Endodermal cell (in vitro differentiated cells): ENCODE data around the gene STK4. TPM values are rescaled to one million over a fixed set of nuclear protein-coding genes. Genes with fewer than 3 reads are reported as not detected.

Experiments
- DNase-seq: peaks from one replicate; pipeline ENCODE4 v3.0.0-alpha.2; 2017
- H3K27ac ChIP-seq: 2 replicates; pipeline ENCODE4 v1.5.1; 2013; ENCODE audit warnings: mild to moderate bottlenecking, low read depth, low read length, moderate library complexity
- H3K27me3 ChIP-seq: 2 replicates; pipeline ENCODE4 v1.6.1; 2013; ENCODE audit warnings: mild to moderate bottlenecking, low read length, moderate library complexity; ENCODE audit not compliant: insufficient read depth, control insufficient read depth, poor library complexity, severe bottlenecking
- H3K36me3 ChIP-seq: 2 replicates; pipeline ENCODE4 v1.7.0; 2013; ENCODE audit warnings: mild to moderate bottlenecking, low read length, moderate library complexity; ENCODE audit not compliant: control insufficient read depth, insufficient read depth
- H3K4me1 ChIP-seq: one replicate; pipeline ENCODE4 v1.7.0; 2013; ENCODE audit warnings: low read length; ENCODE audit not compliant: control insufficient read depth, insufficient read depth
- H3K4me3 ChIP-seq: 2 replicates; pipeline ENCODE4 v1.5.1; 2013; ENCODE audit warnings: mild to moderate bottlenecking, low read length, moderate library complexity
- H3K9ac ChIP-seq: 2 replicates; pipeline ENCODE4 v1.6.1; 2013; ENCODE audit warnings: mild to moderate bottlenecking, low read length, moderate library complexity; ENCODE audit not compliant: poor library complexity, severe bottlenecking; ENCODE audit errors: extremely low read depth
- H3K9me3 ChIP-seq: 2 replicates; pipeline ENCODE4 v1.6.1; 2013; ENCODE audit warnings: mild to moderate bottlenecking, low read length, moderate library complexity; ENCODE audit not compliant: control insufficient read depth
- H3K27ac Mint-ChIP-seq: 2 replicates; pipeline ENCODE4 v1.8.0; 2020; ENCODE audit warnings: mixed read lengths
- H3K27me3 Mint-ChIP-seq: 2 replicates; pipeline ENCODE4 v1.8.0; 2021; ENCODE audit warnings: mild to moderate bottlenecking, mixed read lengths; ENCODE audit not compliant: insufficient read depth
- H3K36me3 Mint-ChIP-seq: 2 replicates; pipeline ENCODE4 v1.8.0; 2020; ENCODE audit warnings: low read depth, mixed read lengths
- H3K4me1 Mint-ChIP-seq: 2 replicates; pipeline ENCODE4 v1.8.0; 2020; ENCODE audit warnings: mixed read lengths
- H3K4me3 Mint-ChIP-seq: 2 replicates; pipeline ENCODE4 v1.8.0; 2020; ENCODE audit warnings: mild to moderate bottlenecking, moderate library complexity, mixed read lengths
- H3K9me3 Mint-ChIP-seq: 2 replicates; pipeline ENCODE4 v1.8.0; 2020; ENCODE audit warnings: mild to moderate bottlenecking, mixed read lengths
- CTCF ChIP-seq: fragments of 200-600 bp; sonication (generic); conservative IDR thresholded peaks from 2 replicates; pipeline ENCODE4 v1.5.0; 2021; ENCODE audit warnings: antibody characterized with exemption, mild to moderate bottlenecking
- WGBS, 2 experiments: methylation state at CpG; one replicate each; pipeline versions ENCODE4 v1.1.5 to v1.1.7; 2013; ENCODE audit warnings: missing lambda C conversion rate in 2 of 2, mixed read lengths in 1 of 2; ENCODE audit not compliant: insufficient coverage in 1 of 2, insufficient read length in 1 of 2; 5-methylcytosine and 5-hydroxymethylcytosine counted together
- total RNA-seq, 2 donors: library from RNA; stranded (reverse); fragmentation: NEBNext Ultra II Directional in 1 of 2; extraction: Animal tissue kit (Norgen Biotek cat#: 25700) in 1 of 2; gene quantifications; 2 replicates in 1 of 2; 3 replicates in 1 of 2; pipeline ENCODE4 v1.2.1, GENCODE V29; 2021

STK4 gene
- total RNA-seq, 2 donors from 2014 or later: 29.2 to 33.1 TPM

GRCh38 chr20:45038745-45039474 is 72.6 kb downstream of the STK4 start:
- Histone ChIP-seq H3K4me3 (no peak overlapping the region), H3K4me1 (peaks cover 7% of the 10 kb centered on the region), H3K27ac (no peak overlapping the region), H3K27me3 (no peaks in the 10 kb centered on the region), H3K9me3 (peaks cover 6% of the 10 kb centered on the region), H3K36me3 (peaks cover 6% of the 10 kb centered on the region), H3K9ac (no peak overlapping the region)
- no peak overlapping the region for H3K27ac Mint-ChIP-seq
- WGBS, 2 experiments: 88 to 100% methylated on average over 1 of the region's 1 CpG
- peaks cover 17% of the 10 kb centered on the region for H3K9me3 Mint-ChIP-seq
- H3K27me3 Mint-ChIP-seq: no peaks in the 10 kb centered on the region
- peaks cover 42% of the 10 kb centered on the region for H3K4me1 Mint-ChIP-seq
- peaks cover 17% of the 10 kb centered on the region for H3K36me3 Mint-ChIP-seq
- no peak for DNase-seq
- TF ChIP-seq CTCF: no peak
- H3K4me3 Mint-ChIP-seq: no peak overlapping the region

DNA sequence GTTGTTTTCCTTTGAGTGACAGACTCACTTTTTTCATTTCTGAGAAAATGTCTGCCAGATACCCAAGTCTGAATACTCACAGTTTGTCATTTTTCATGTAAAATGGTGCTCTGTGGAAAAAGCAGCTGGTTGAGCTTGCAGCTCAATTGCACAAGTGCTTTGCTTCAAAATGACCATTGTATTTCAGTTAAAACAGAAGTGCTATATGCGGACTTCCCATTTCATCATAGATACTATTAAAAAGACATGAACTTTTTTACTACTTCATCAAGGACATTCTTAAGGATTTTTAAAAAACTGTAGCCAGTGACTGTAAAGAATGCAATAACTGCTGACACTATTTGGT is 73.1 kb downstream of the STK4 start:
- H3K36me3 Mint-ChIP-seq: peaks cover 17% of the 10 kb centered on the region
- Histone ChIP-seq H3K4me3 (no peak overlapping the region), H3K9me3 (peaks cover 6% of the 10 kb centered on the region), H3K27me3 (no peaks in the 10 kb centered on the region), H3K27ac (no peak overlapping the region), H3K4me1 (peaks cover 7% of the 10 kb centered on the region), H3K36me3 (peaks cover 6% of the 10 kb centered on the region), H3K9ac (no peak overlapping the region)
- H3K27ac Mint-ChIP-seq: no peak overlapping the region
- H3K9me3 Mint-ChIP-seq: peaks cover 17% of the 10 kb centered on the region
- WGBS, 2 experiments: 88 to 95% methylated on average over 1 of the region's 1 CpG
- H3K4me3 Mint-ChIP-seq: no peak overlapping the region
- no peaks in the 10 kb centered on the region for H3K27me3 Mint-ChIP-seq
- TF ChIP-seq CTCF: no peak
- peaks cover 42% of the 10 kb centered on the region for H3K4me1 Mint-ChIP-seq
- no peak for DNase-seq

DNA sequence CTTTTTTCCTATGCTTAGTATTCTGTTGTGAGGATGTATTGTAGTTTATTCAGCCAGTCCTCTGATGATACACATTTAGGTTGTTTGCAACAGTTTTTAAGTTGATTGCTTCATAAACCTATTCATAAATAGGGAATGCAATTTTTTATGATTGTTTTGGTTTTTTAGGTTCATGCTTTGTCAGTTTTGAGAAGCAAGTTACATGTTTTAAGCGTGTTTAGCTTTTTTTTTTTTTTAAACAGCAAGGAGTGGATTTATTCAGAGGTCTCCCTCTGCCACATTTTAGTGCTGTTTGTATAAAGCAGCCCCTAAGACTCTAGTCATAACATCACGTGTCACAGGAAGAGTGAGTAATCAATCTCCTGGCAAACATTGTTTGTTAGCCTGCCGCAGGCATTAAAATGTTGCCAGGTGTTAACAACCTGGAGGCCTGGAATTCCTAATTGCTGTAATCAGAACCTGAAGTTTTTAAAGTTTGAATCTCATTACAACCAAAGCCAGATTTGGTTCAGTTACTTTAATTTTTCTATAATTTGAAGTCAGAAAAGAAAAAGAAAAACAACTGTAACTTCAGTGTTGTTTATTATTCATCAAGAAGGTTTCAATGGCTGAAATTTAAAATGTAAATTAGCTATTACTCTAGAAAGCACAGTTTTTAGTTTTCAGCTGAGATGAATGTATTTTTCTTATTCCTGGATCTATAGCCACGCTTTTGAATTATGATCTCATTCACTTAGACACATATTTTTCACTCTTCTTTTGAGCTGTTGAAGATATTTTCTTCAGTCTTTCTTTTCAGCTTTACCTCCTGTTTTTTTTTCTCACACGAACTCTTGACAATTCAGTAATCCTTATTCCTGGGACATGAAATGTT is 75.4 kb downstream of the STK4 start:
- 34 to 50% methylated on average over 3 to 5 of the region's 5 CpGs for WGBS, 2 experiments
- DNase-seq: peak; percentile 71
- H3K27me3 Mint-ChIP-seq: no peaks in the 10 kb centered on the region
- peaks cover 17% of the 10 kb centered on the region for H3K9me3 Mint-ChIP-seq
- Histone ChIP-seq H3K9ac (peak overlapping the region; percentile 44), H3K27ac (no peak overlapping the region), H3K4me1 (peaks cover 7% of the 10 kb centered on the region), H3K36me3 (peaks cover 9% of the 10 kb centered on the region), H3K9me3 (peaks cover 6% of the 10 kb centered on the region), H3K4me3 (peak overlapping the region; percentile 42), H3K27me3 (no peaks in the 10 kb centered on the region)
- TF ChIP-seq CTCF: no peak
- peak overlapping the region; percentile 96 for H3K27ac Mint-ChIP-seq
- H3K4me1 Mint-ChIP-seq: peaks cover 30% of the 10 kb centered on the region
- H3K4me3 Mint-ChIP-seq: peak overlapping the region; percentile 8
- peaks cover 17% of the 10 kb centered on the region for H3K36me3 Mint-ChIP-seq
